ENCODE results near the gene HDAC7. TPM values are rescaled to one million over a fixed set of nuclear protein-coding genes. Genes with fewer than 3 reads are reported as not detected.

The HDAC7 gene
- total RNA-seq, 1 donor from 2014 or later: 92.2 TPM

DNA sequence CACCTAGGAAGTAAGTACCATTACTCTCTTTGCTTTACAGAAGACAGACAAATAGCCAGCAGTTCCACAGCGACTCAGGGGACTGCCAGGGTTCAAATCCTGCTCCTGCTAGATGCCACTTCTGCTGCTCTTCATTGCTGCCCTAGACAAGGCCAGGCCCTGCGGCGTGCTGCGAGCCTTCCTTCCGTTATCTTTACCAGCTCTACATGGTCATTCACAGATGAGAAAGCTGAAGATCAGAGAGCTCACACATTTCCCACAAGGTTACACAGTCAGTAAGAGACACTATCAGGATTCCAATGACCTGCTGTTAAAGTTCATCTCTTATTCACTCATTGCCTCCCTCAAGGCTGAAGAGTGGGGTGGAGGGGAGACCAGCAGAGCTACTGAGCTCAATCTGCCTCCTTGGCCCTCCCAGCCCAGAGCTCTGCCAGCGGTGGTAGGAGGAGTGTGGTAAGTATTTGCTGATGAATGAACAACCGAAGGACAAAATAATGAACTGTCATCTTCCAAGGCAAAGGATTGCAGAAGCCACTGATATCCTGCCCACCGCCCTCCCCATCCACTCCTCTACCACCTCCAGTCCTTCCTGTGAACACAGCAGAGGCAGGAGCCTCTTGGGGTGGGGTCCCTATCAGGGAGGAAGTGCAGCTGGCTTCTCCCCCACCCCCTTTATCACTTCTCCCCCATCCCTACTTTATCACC lies 14.6 kb upstream of the HDAC7 start:
- Histone ChIP-seq H4K20me1 (ENCODE audit: insufficient read depth, low read length) (no peaks in the 10 kb centered on the region), H3K4me3 (ENCODE audit: insufficient read depth, low read depth, low read length) (no peak overlapping the region), H3K79me2 (ENCODE audit: insufficient read depth, low read length) (no peaks in the 10 kb centered on the region), H3K9me3 (ENCODE audit: insufficient read depth, low read depth, low read length) (no peaks in the 10 kb centered on the region), H3K27me3 (ENCODE audit: insufficient read depth, low read length) (no peaks in the 10 kb centered on the region), H3K4me1 (ENCODE audit: insufficient read depth, low read length) (no peaks in the 10 kb centered on the region), H3K36me3 (ENCODE audit: insufficient read depth, low read length) (no peaks in the 10 kb centered on the region), H3K4me2 (ENCODE audit: low read length) (no peak overlapping the region), H3K27ac (ENCODE audit: low read depth, low read length) (no peak overlapping the region), H2AFZ (ENCODE audit: low read depth, low read length) (no peak overlapping the region), H3K9ac (ENCODE audit: low read length) (no peak overlapping the region)
- Mint-ChIP-seq H3K4me1 (ENCODE audit: low read depth, unreplicated experiment) (peaks cover 15% of the 10 kb centered on the region), H3K27ac (ENCODE audit: unreplicated experiment) (no peak overlapping the region), H3K9me3 (ENCODE audit: unreplicated experiment) (no peaks in the 10 kb centered on the region), H3K27me3 (ENCODE audit: low read depth, unreplicated experiment) (peaks cover 4% of the 10 kb centered on the region), H3K4me3 (ENCODE audit: unreplicated experiment) (no peak overlapping the region), H3K36me3 (ENCODE audit: low read depth, unreplicated experiment) (peaks cover 3% of the 10 kb centered on the region)
- TF ChIP-seq, protein P1, sequence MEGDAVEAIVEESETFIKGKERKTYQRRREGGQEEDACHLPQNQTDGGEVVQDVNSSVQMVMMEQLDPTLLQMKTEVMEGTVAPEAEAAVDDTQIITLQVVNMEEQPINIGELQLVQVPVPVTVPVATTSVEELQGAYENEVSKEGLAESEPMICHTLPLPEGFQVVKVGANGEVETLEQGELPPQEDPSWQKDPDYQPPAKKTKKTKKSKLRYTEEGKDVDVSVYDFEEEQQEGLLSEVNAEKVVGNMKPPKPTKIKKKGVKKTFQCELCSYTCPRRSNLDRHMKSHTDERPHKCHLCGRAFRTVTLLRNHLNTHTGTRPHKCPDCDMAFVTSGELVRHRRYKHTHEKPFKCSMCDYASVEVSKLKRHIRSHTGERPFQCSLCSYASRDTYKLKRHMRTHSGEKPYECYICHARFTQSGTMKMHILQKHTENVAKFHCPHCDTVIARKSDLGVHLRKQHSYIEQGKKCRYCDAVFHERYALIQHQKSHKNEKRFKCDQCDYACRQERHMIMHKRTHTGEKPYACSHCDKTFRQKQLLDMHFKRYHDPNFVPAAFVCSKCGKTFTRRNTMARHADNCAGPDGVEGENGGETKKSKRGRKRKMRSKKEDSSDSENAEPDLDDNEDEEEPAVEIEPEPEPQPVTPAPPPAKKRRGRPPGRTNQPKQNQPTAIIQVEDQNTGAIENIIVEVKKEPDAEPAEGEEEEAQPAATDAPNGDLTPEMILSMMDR (IDR thresholded peaks at IDR 0.05; ENCODE audit: insufficient read depth, low read depth, low read length): no peak
- TF ChIP-seq EZH2 (IDR thresholded peaks at IDR 0.05; ENCODE audit: insufficient read depth, low read length): no peak
- FAIRE-seq: no peak
- DNase-seq (ENCODE audit: low read depth): no peak

DNA sequence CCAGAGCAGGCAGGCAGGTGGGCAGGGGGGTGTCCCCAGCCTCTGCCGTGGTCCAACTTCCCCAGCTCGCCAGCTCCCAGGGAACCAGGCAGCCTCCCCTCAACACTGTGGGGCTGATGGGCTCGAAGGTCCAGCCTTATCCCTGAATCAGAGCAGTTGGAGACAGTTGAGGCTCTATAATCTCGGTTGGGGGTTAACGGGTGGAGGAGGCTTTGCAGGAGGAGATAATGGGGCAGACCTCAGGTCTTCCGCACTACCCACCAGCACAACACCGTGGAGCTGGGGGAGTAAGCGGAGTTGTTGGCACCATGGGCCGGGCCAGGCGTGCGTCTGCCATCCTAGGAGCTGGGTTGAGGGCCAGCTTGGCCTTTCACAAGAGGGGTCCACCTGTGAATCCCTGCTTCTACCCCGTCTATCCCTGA lies 13.9 kb upstream of the HDAC7 start:
- no peak for TF ChIP-seq EZH2 (IDR thresholded peaks at IDR 0.05; ENCODE audit: insufficient read depth, low read length)
- TF ChIP-seq, protein P1 (IDR thresholded peaks at IDR 0.05; ENCODE audit: insufficient read depth, low read depth, low read length): no peak
- no peak overlapping the region for H3K4me2 ChIP-seq (ENCODE audit: low read length)
- Mint-ChIP-seq H3K4me3 (ENCODE audit: unreplicated experiment) (no peak overlapping the region), H3K9me3 (ENCODE audit: unreplicated experiment) (no peaks in the 10 kb centered on the region), H3K27me3 (ENCODE audit: low read depth, unreplicated experiment) (no peaks in the 10 kb centered on the region), H3K27ac (ENCODE audit: unreplicated experiment) (no peak overlapping the region), H3K4me1 (ENCODE audit: low read depth, unreplicated experiment) (peaks cover 13% of the 10 kb centered on the region), H3K36me3 (ENCODE audit: low read depth, unreplicated experiment) (peaks cover 3% of the 10 kb centered on the region)
- no peak overlapping the region for H3K27ac ChIP-seq (ENCODE audit: low read depth, low read length)
- DNase-seq (ENCODE audit: low read depth) (no peak), FAIRE-seq (no peak)
- H3K27me3 ChIP-seq (ENCODE audit: insufficient read depth, low read length): no peaks in the 10 kb centered on the region
- H3K9ac ChIP-seq (ENCODE audit: low read length): no peak overlapping the region
- H4K20me1 ChIP-seq (ENCODE audit: insufficient read depth, low read length): no peaks in the 10 kb centered on the region
- no peaks in the 10 kb centered on the region for H3K9me3 ChIP-seq (ENCODE audit: insufficient read depth, low read depth, low read length)
- H3K36me3 ChIP-seq (ENCODE audit: insufficient read depth, low read length): no peaks in the 10 kb centered on the region
- peaks cover 5% of the 10 kb centered on the region for H3K4me1 ChIP-seq (ENCODE audit: insufficient read depth, low read length)
- H2AFZ ChIP-seq (ENCODE audit: low read depth, low read length): no peak overlapping the region
- H3K4me3 ChIP-seq (ENCODE audit: insufficient read depth, low read depth, low read length): no peak overlapping the region
- H3K79me2 ChIP-seq (ENCODE audit: insufficient read depth, low read length): no peaks in the 10 kb centered on the region

DNA sequence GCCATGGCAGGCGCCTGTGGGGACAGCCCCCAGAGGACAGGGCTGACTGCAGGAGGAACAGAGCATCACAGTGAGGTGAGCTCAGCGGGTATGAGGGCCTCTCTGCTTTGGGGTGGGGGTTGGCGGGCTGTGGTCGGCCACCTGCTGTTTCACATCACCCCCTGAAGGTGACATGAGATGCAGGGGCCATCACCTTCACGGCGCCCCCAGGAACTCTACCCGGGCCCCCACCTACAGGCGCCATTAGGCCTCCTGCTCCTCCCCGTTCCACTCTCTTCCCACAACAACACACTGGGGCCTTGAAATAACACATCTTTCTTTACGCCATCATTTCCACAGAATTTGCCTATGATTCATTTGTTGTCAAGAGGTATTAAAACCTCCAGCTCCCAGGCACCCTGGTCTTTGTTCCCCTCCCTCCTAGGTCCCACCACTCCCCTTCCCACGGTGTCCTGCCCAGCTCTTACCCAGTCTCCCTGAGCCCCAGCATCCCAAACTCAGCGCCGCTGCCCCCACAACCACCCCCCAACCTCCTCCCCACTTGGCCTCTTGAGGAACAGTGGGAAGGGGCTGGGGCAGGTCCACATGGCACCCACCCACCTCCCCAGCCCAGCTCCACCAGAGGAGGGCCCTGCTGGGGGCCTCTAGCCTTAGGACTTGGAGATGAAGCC lies 12.7 kb upstream of the HDAC7 start:
- no peaks in the 10 kb centered on the region for H3K27me3 ChIP-seq (ENCODE audit: insufficient read depth, low read length)
- TF ChIP-seq, protein P1 (IDR thresholded peaks at IDR 0.05; ENCODE audit: insufficient read depth, low read depth, low read length): no peak
- no peak for TF ChIP-seq EZH2 (IDR thresholded peaks at IDR 0.05; ENCODE audit: insufficient read depth, low read length)
- Mint-ChIP-seq H3K27ac (ENCODE audit: unreplicated experiment) (no peak overlapping the region), H3K36me3 (ENCODE audit: low read depth, unreplicated experiment) (peaks cover 3% of the 10 kb centered on the region), H3K4me1 (ENCODE audit: low read depth, unreplicated experiment) (peaks cover 18% of the 10 kb centered on the region), H3K9me3 (ENCODE audit: unreplicated experiment) (no peaks in the 10 kb centered on the region), H3K27me3 (ENCODE audit: low read depth, unreplicated experiment) (no peaks in the 10 kb centered on the region), H3K4me3 (ENCODE audit: unreplicated experiment) (no peak overlapping the region)
- H3K4me1 ChIP-seq (ENCODE audit: insufficient read depth, low read length): peaks cover 8% of the 10 kb centered on the region
- FAIRE-seq (no peak), DNase-seq (ENCODE audit: low read depth) (no peak)
- H3K36me3 ChIP-seq (ENCODE audit: insufficient read depth, low read length): no peaks in the 10 kb centered on the region
- H3K27ac ChIP-seq (ENCODE audit: low read depth, low read length): no peak overlapping the region
- H3K9me3 ChIP-seq (ENCODE audit: insufficient read depth, low read depth, low read length): no peaks in the 10 kb centered on the region
- no peak overlapping the region for H3K4me3 ChIP-seq (ENCODE audit: insufficient read depth, low read depth, low read length)
- no peaks in the 10 kb centered on the region for H4K20me1 ChIP-seq (ENCODE audit: insufficient read depth, low read length)
- no peaks in the 10 kb centered on the region for H3K79me2 ChIP-seq (ENCODE audit: insufficient read depth, low read length)
- no peak overlapping the region for H3K4me2 ChIP-seq (ENCODE audit: low read length)
- no peak overlapping the region for H2AFZ ChIP-seq (ENCODE audit: low read depth, low read length)
- no peak overlapping the region for H3K9ac ChIP-seq (ENCODE audit: low read length)

Measured in astrocyte (in vitro differentiated cells and primary cell).